ENCODE results near the gene COL21A1.

- TF ChIP-seq CTCF (conservative IDR thresholded peaks at IDR 0.05; ENCODE audit: low read depth, low read length) (no peak), EZH2 (IDR thresholded peaks at IDR 0.05; ENCODE audit: borderline replicate concordance, low read depth, low read length, poor library complexity, severe bottlenecking) (no peak)
These were observed 24.9 kb downstream of the COL21A1 start for GRCh38 chr6:56222499-56222898.

All from A673 (cell line).